Duodenal mucosa (tissue), 2 donors: ENCODE data around the gene MSGN1.

ENCODE experiments used
- H3K27ac ChIP-seq: one replicate; pipeline ENCODE4 v1.7.0; 2013; ENCODE audit warnings: low read depth, low read length
- H3K27me3 ChIP-seq, 2 donors: one replicate each; pipeline ENCODE4 v1.7.0; 2013; ENCODE audit warnings: low read length in 2 of 2, control low read depth in 1 of 2; ENCODE audit not compliant: insufficient read depth in 2 of 2, control insufficient read depth in 1 of 2
- H3K36me3 ChIP-seq, 2 donors: one replicate each; pipeline ENCODE4 v1.7.0; 2013; ENCODE audit warnings: low read length in 2 of 2, control low read depth in 1 of 2; ENCODE audit not compliant: insufficient read depth in 2 of 2, control insufficient read depth in 1 of 2
- H3K4me1 ChIP-seq, 2 donors: one replicate each; pipeline ENCODE4 v1.7.0; 2013; ENCODE audit warnings: low read length in 2 of 2, control low read depth in 1 of 2; ENCODE audit not compliant: insufficient read depth in 2 of 2, control insufficient read depth in 1 of 2
- H3K4me3 ChIP-seq, 2 donors: one replicate each; pipeline ENCODE4 v1.7.0; 2013; ENCODE audit warnings: low read length in 2 of 2, low read depth in 1 of 2
- H3K9ac ChIP-seq, 2 donors: one replicate each; pipeline ENCODE4 v1.7.0; 2013; ENCODE audit warnings: low read length in 2 of 2, low read depth in 1 of 2
- H3K9me3 ChIP-seq, 2 donors: one replicate each; pipeline ENCODE4 v1.7.0; 2013; ENCODE audit warnings: low read length in 2 of 2, control low read depth in 1 of 2; ENCODE audit not compliant: control insufficient read depth in 1 of 2

MSGN1 gene

GRCh38 chr2:17791817-17792130 is 24.5 kb upstream of the MSGN1 start:
- no peak overlapping the region for H3K4me3 ChIP-seq
- H3K36me3 ChIP-seq: no peaks in the 10 kb centered on the region
- no peaks in the 10 kb centered on the region for H3K9me3 ChIP-seq
- no peak overlapping the region for H3K9ac ChIP-seq
- H3K27me3 ChIP-seq: peaks cover 0 to 4% of the 10 kb centered on the region in 2 donors
- H3K27ac ChIP-seq: no peak overlapping the region
- H3K4me1 ChIP-seq: no peaks in the 10 kb centered on the region

- Histone ChIP-seq H3K4me3 (no peak overlapping the region), H3K36me3 (no peaks in the 10 kb centered on the region), H3K27ac (no peak overlapping the region), H3K9ac (no peak overlapping the region), H3K4me1 (no peaks in the 10 kb centered on the region), H3K27me3 (peaks cover 0 to 4% of the 10 kb centered on the region in 2 donors), H3K9me3 (no peaks in the 10 kb centered on the region)
These were observed 23.7 kb upstream of the MSGN1 start for GRCh38 chr2:17792515-17792914.

DNA sequence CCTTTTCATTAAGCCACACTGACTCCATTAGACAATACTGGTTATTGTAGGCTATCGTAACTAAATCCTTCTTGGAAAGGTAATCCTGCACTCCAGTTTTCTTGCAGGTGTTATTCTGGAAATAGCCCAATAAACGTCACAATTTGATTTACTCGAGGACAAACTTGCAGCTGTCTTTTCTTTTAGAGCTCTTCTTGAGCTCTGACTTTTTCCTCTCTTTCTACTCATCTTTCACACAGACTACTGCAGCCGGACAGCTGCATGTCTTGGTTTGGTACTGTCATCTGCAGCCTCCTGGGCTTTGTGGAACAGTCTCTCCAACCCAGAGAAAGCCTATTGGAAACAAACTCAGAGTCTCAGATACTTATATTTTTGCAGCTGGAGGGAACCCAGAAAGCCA is 23.0 kb upstream of the MSGN1 start:
- Histone ChIP-seq H3K9me3 (no peaks in the 10 kb centered on the region), H3K4me1 (no peaks in the 10 kb centered on the region), H3K27ac (no peak overlapping the region)

DNA sequence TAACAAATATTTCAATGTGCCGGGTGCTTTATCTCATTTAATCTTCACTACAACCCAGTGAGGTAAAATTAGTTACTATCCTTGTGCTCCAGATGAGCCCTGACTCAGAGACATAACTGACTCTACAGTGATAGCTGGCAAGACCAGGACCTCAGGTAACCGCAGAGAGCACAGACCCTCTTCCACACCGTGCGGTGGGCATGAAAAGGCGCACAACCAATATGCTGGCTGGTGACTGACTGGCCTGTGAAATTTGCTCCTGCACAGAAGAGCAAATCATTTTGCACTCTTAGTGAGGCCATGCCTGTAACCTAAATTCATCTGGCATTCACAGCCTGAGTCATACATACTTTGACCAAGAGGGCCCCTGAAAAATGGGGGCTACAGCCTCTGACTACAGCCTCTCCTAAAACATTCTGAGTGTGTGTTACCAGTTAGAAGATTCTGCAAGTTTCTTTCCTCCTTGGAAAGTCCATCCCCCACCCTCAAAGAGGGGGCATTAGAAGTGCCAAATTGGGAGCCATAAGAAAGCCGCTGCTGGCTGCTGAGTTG is 22.4 kb upstream of the MSGN1 start:
- H3K9me3 ChIP-seq: no peaks in the 10 kb centered on the region
- H3K4me1 ChIP-seq: no peaks in the 10 kb centered on the region
- H3K9ac ChIP-seq: no peak overlapping the region
- no peak overlapping the region for H3K27ac ChIP-seq
- H3K4me3 ChIP-seq: no peak overlapping the region
- H3K27me3 ChIP-seq: peaks cover 0 to 4% of the 10 kb centered on the region in 2 donors
- H3K36me3 ChIP-seq: no peaks in the 10 kb centered on the region

More for the DNA sequence above, 23.0 kb upstream of the MSGN1 start:
- H3K4me3 ChIP-seq: no peak overlapping the region
- peaks cover 0 to 4% of the 10 kb centered on the region in 2 donors for H3K27me3 ChIP-seq
- no peak overlapping the region for H3K9ac ChIP-seq
- H3K36me3 ChIP-seq: no peaks in the 10 kb centered on the region

GRCh38 chr2:17795309-17795708 is 21.0 kb upstream of the MSGN1 start:
- Histone ChIP-seq H3K9ac (no peak overlapping the region), H3K36me3 (no peaks in the 10 kb centered on the region), H3K27me3 (peaks cover 0 to 4% of the 10 kb centered on the region in 2 donors), H3K27ac (no peak overlapping the region), H3K4me3 (no peak overlapping the region), H3K9me3 (no peaks in the 10 kb centered on the region), H3K4me1 (no peaks in the 10 kb centered on the region)

DNA sequence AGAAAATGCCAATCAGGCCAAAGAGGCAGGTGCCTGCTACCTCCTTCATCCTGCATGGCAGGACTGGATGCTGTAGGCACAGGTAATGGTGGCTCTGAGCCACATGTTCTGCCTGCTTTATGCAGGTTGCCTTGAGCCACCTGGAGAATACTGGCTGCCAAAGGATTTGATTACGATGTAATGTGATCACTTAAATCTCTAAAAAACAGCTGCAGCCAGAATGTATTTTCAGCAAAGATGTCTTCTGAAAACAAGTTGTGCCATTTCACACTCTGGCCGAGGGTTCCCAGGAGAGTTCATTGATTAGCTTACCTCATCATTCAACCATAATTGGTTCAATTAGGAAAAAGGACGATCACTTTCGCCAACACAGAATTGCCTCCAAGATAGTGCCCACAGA is 17.9 kb upstream of the MSGN1 start:
- Histone ChIP-seq H3K9me3 (no peaks in the 10 kb centered on the region), H3K4me3 (no peak overlapping the region), H3K27ac (no peak overlapping the region), H3K9ac (no peak overlapping the region), H3K36me3 (no peaks in the 10 kb centered on the region), H3K27me3 (peaks cover 0 to 4% of the 10 kb centered on the region in 2 donors), H3K4me1 (no peaks in the 10 kb centered on the region)

GRCh38 chr2:17799301-17800120 is 16.7 kb upstream of the MSGN1 start:
- H3K27ac ChIP-seq: no peak overlapping the region
- H3K36me3 ChIP-seq: no peaks in the 10 kb centered on the region
- no peaks in the 10 kb centered on the region for H3K9me3 ChIP-seq
- H3K4me3 ChIP-seq: no peak overlapping the region
- H3K4me1 ChIP-seq: no peaks in the 10 kb centered on the region
- no peak overlapping the region for H3K9ac ChIP-seq
- H3K27me3 ChIP-seq: peaks cover 0 to 4% of the 10 kb centered on the region in 2 donors

GRCh38 chr2:17800219-17800618 is 16.0 kb upstream of the MSGN1 start:
- Histone ChIP-seq H3K4me3 (no peak overlapping the region), H3K27me3 (peaks cover 0 to 2% of the 10 kb centered on the region in 2 donors), H3K9ac (no peak overlapping the region), H3K27ac (no peak overlapping the region), H3K4me1 (no peaks in the 10 kb centered on the region), H3K36me3 (no peaks in the 10 kb centered on the region), H3K9me3 (no peaks in the 10 kb centered on the region)

DNA sequence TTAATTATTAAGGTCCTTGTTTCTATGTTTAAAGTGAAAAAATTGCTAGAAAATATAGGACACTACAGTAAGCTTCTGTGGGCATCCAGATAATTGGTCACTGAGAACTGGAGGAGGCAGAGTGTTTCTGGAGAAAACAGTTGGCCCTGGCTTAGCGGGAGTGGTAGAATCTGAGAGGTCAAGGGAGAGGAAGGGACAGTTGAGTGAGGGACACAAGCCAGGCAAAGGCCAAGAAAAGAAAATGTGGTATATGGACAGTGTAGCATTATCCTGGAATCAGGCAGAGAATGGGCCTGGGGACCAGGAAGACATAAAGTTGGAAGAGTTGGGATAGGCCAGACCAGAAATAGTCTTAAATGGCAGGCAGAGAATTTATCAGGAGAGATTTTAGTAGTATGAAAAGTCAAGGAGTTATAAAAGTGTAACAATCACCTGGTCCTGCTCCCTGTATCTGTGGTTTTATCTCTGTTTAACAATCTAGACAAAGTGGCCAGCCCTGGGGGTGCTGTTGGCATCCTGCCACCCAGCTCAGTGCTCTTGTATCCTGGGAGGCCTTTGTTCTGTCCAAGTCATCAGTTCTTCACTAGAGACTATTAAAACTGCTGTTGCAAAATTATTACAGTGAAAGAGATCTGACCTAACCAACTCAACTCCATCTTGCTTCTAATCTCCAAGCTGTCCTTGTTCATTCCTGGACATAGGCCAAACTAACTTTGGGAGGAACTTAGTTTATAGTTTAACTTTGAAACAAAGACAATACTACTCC is 15.4 kb upstream of the MSGN1 start:
- Histone ChIP-seq H3K9ac (no peak overlapping the region), H3K9me3 (no peaks in the 10 kb centered on the region), H3K4me1 (no peaks in the 10 kb centered on the region), H3K36me3 (no peaks in the 10 kb centered on the region), H3K4me3 (no peak overlapping the region), H3K27me3 (no peaks in the 10 kb centered on the region), H3K27ac (no peak overlapping the region)

DNA sequence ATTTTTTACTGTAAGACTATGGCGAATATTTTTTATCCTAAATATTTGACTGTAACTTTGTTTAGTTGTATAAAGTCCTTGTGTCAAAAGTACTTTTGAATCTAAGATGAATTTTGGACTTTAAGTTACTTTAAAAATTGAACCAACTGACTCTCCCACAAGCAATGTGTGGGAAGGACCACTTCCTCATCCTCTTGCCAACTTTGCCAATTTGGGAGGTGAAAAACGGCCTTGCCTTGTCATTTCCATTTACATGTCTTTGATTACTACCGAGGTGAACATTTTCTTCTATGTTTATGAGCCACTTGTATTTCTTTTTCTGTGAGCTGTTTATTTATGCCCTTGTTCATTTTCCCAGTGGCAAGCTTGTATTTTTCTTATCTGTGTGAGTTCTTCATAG is 12.8 kb upstream of the MSGN1 start:
- no peaks in the 10 kb centered on the region for H3K4me1 ChIP-seq
- H3K36me3 ChIP-seq: no peaks in the 10 kb centered on the region
- no peak overlapping the region for H3K4me3 ChIP-seq
- no peak overlapping the region for H3K9ac ChIP-seq
- no peak overlapping the region for H3K27ac ChIP-seq
- no peaks in the 10 kb centered on the region for H3K9me3 ChIP-seq
- H3K27me3 ChIP-seq: no peaks in the 10 kb centered on the region
